OCI-M2 (cell line): ENCODE measurements around the gene CFAP46.
"Not testable (repeated sequence)": the region's sequence is repeated elsewhere in the genome, so short reads cannot be mapped to it uniquely, and the experiment has no call there.

Experiments
- DNase-seq: peaks from one replicate; lab custom pipeline; 2025; ENCODE audit not compliant: unreplicated experiment; lab: John Stamatoyannopoulos, UW

The CFAP46 gene

DNA sequence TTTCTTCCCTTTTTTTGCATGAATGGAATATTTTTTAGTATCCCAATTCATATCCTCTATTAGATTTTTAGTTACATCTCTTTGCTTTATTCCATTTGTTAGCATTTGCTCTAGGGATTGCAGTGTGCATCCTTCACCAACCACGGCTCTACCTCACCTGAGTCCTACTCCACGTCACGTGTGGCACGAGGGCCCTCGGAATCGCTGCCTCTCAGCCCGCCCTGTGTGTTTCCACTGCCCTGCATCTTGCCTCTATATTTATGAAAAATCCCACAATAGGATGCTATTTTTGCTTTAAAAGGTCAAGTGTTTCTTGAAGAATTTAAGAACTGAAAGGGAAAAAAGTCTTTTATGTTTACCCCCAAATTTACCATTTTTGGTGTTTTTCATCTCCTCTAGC lies 41.0 kb downstream of the CFAP46 start:
- no peak for DNase-seq

DNA sequence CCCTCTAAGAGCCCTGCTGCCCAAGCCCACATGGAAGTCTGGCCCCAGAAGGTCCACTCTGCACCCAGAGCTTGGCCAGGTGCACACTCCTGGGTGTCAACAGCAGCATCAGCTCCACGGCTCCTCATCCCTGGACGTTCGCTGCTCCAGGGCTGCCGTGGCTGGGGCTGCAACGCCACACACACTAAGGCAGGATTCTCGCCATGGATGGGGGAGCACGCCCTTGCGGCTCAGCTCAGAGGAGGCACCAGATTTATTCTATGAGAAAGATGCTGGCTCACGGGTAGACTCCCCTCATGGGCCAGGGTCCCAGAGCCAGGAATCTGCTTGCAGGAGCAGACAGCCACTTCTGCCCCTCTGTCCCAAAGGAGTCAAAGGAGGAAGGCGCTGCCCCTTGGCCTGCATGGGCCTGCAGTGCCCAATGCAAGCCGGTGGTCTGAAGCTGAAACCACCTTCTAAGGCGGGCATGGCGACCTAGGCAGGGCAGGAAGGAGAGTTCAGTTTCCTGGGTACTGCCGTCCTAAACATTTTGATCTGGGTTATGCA lies 42.1 kb downstream of the CFAP46 start:
- no peak for DNase-seq

DNA sequence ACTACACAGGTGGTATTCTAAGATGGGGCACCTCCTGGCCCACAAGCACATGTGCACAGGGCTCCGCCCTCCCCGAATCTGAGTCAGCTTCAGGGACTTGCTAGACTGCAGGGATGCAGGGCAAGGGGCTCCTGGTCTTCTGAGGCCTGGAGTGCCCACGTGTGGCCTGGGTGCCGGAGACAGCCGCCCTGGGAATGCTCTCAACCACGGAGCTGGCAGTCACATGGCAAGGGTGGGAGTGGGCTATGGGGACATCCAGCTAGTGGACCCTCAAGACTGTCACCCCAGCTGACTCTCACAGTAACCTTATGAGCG lies 42.7 kb downstream of the CFAP46 start:
- DNase-seq = no peak

DNA sequence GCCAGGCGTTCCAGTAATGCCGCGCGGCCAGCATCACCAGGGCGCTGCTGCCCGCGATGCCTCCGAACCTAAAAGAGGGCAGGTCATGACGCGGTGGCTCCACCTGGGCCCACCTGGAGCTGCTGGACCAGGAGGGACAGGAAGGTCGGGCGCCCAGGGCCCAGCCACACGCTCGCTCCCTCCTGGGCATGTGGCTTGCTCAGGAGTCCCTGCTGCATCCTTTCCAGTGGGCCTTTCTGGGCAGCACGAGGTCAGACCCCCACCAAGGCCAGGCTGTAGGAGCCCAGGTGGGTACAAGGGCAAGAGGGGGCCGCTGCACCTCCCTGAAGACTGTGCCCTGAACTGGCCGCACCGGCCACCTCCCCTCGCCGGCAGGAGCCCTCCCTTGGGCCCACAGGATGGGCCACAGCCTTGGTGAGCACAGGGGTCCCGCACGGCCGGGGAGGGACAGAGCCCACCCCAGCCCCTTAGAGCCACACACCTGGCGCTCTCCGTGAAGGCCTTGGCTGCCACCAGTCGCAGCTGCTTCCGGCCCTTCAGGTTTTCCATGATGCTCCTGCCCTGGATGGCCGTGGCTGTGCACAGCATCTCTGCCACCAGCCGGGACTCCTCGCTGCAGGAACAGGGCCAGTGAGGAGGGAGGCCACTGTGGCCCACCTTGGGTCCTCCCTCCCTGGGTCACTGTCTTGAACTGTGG lies 43.2 kb downstream of the CFAP46 start:
- DNase-seq = no peak

DNA sequence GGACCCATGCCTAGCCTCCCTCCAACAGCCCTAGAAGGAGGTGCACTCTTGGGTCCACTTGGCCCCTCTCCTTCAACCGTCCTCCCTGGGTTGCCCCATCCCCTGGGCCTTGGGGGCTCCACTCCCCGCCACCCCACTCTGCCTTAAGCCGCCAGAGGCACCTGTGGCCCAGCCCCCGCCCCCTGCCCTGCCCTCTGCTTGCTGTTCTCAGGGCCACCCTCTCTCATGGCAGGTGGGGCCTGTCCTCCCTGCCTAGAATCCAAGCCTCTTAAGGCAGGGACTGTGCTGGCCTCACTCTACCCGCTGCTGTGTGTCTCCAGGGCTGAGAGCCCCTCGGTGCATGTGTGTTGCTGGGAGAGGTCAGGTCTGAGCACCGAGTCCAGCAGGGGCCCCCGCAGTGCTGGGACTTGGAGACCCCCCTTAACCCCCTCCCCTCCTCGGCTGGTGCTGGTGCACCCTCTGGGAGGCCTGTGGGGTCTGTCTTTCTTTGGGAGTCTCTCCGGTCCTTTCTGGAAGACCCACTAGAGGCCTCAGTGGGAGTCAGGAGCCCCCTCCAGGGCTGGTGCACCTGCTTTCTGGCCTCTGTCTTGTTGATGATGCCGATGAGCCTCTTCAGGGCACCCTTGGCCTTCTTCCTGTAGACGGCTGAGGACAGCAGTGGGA lies 43.8 kb downstream of the CFAP46 start:
- no peak for DNase-seq

DNA sequence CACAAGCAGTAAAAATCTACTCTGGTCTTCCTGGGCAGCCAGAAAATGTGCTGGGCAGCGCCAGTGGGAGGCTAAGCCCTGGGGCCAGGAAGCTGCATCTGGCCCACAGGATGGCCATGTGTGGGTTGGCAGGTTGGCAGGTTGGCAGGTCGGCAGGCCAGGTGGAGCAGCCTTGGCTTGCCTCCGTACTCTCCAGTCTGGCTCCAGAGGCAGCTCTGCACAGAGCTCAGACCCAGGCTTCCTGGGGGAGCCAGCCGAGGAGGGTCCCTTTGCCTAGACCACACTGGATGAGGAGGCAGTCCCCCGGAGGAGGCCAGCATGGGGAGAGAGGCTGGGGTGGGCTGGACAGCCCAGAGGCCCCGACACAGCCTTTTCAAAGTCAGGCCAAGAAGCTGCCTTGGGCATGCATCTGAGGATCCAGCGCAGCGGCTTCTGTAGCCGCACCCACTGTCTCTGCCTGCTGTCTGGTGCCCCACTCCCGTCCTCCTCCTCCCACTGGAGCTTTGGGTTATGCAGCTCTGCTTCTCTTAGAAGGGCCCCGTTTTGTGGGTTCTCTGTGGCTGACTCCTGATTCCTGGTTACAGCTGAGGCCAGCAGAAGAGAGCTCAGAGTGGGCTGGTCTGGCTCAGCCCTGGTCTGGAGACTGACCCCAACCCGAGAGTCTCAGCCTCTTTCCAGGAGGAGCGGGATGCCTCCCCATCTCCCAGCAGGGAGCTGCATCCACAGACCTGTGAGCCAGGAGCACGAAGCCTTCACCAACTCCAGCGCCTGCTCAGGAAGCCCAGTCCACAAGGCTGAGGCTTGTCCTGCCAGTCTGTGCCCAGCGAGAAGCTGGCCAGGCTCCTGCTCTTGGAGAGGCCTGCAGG lies 44.6 kb downstream of the CFAP46 start:
- DNase-seq = no peak

DNA sequence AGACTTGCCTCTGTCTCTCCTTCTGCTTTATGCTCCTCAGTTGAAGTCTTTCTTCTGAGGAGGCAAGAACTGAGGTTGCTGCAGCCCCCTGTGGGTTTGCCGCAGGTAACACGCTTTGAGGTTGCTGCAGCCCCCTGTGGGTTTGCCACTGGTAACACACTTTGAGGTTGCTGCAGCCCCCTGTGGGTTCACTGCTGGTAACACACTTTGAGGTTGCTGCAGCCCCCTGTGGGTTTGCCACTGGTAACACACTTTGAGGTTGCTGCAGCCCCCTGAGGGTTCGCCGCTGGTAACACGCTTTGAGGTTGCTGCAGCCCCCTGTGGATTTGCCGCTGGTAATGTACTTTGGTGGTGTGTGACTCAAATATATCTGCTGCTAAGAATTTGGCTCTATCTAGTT lies 48.6 kb downstream of the CFAP46 start:
- not testable (repeated sequence) for DNase-seq

DNA sequence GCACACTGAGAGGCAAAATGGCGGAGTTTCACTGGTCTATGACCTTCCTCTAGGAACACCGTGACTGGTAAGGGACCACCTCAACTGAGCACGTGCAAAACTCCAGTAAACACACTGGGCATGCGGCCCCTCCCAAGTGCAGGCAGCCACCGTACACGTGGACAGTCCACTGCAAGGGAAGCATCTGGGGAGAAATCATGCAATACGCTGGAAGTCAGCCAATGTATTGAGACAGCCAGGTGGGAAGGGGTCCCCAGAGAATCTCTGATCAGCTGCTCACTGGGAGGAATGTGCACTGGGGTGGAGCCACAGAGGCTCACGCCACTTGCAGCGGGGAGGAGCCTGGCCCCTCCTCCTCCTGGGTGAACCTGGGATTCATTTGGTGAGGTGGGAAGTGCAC lies 49.3 kb downstream of the CFAP46 start:
- no peak for DNase-seq

DNA sequence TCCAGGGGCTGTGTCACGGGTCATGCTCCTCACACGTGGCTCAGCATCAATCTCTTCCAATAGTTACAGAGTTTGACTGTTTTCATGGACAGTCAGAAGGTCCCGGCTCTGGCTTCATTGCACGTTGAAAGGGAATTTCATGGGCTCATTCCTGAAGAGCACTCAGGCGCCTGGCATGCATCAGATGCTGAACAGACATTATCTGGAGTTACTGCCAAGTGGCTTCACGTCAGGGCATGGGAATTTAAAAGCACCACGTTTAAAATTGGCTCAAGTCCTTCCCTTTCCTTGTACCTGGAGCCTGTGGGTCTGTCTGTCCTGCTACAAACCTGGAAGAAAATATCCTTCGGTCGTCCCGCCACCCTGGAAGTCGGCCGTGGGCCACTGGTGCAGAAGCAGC lies 50.4 kb downstream of the CFAP46 start:
- no peak for DNase-seq

DNA sequence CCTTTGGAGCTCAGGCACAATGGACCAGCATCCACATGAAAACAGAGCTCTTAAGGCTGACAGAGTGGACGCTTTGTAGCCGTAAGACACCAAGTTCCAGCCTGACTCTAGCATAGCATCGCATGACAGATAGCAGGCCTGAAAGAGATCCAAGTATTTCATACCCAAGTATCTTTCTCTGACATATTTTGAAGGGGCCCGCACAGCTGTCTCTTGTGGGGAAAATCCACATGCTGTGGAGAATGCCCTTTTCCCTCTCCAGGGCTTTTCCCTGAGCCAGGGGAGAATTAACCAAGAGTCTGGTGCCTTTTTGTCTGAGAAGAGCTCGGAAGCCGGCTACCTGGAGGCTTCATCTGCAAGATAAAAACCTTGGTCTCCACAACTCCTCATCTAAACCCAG lies 51.0 kb downstream of the CFAP46 start:
- no peak for DNase-seq

DNA sequence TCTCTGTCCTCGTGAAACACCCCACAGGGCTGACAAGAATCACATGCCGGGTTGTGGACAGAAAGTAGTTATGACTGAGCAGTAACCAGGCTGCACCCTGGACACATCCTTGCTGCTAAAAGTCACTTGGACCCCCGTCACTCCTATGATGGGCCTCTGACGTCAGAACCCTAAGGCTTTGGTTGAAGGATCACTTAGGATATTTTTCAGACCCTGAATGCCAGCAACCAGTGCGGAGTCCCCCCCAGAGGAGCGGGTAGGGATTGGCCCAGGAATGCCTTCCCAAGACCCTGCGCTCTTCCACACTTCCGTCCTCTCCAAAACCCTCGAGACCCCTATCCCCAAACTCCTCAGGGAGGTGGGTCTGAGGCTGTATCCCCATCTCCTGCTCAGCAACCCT lies 52.1 kb downstream of the CFAP46 start:
- no peak for DNase-seq

DNA sequence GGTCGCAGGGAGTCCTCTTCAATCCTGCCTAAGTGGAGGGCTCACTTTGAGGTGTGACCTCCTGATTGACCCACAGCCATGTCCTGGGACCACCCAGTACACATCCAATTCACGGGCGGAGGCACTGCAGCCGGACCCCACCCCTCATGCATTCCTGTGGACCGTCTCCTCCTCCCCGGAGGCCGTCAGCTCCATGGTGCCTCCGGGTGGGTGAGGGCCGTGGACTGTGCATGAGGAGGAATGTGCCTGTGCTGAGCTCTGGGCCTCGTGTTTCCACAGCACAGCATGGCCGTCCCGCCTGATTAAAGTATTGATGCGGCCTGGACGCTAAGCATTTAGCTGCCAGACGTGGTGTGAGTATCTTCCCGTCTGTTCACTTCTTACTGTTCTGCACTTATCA lies 52.8 kb downstream of the CFAP46 start:
- DNase-seq = no peak

DNA sequence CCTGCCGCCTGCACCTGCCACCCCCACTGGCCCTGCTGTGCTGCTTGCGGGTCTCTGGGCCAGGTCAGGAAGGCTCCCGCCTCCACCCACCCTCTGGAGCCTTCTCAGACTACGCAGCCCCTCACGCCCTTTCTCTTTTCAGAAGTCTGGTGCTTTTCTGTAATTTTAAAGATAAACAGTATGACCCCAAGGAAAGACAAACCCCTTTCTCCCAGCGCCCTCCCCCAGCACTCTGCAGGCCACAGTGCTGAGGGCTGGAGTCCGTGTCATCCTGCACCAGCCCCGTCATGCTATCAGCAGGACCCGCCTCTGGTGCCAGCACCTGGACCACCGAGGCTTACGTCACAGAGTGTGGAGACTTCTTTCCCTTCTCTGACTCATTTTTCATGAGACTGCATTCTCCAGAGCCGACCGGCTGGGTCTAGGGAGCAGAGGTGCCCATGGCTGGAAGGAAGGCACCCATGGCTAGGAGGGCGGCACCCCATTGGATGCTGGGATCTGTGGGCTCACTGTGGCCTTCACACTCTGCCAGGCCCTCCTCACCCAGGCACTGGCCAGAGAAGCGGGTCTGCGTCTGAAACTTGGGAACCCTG lies 53.4 kb downstream of the CFAP46 start:
- DNase-seq = no peak

DNA sequence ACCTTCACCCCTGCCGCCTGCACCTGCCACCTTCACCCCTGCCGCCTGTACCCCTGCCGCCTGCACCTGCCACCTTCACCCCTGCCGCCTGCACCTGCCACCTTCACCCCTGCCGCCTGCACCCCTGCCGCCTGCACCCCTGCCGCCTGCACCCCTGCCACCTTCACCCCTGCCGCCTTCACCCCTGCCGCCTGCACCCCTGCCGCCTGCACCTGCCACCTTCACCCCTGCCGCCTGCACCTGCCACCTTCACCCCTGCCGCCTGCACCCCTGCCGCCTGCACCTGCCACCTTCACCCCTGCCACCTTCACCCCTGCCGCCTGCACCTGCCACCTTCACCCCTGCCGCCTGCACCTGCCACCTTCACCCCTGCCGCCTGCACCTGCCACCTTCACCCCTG lies 53.9 kb downstream of the CFAP46 start:
- not testable (repeated sequence) for DNase-seq

DNA sequence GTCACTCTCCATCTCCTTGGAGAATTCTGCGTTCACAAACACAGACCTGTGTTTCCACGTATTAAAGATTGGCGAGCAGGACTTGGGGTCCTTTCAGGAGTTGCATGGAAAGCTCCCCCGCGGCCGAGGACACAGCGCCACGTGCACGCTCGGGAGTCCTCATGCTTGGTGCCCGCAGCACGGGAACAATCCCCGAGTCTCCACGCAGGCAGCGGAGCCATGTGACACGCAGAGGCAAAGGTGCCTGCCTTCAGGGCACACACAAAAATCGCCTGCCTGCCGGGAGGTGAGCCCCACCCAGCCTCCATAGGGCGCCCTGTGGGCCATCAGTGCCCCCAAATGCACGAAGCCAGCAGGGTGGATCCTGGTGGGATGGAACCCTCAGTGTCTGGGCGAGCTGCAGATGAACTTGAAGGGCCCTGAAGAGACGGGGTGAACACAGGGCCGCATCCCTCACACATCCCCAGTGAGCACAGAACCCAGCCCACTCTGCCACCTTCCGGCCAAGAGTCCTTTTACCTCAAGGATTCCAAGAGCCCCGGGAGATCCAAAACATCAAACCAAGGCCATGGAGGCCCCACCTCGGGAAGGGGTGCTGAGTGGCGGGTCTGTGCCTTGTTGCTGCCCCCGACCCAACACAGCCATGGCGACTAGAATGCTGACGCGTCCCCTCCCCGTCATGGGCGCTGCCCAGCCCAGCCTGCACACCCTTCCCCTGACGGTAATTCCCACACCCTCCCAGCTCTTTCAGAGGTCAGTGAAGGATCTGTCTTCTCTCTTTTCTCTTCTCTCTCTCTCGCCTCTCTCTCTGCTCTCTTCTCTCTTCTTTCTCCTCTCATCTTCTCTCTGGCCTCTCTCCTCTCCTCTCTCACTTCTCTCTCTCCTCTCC lies 55.9 kb downstream of the CFAP46 start:
- no peak for DNase-seq

DNA sequence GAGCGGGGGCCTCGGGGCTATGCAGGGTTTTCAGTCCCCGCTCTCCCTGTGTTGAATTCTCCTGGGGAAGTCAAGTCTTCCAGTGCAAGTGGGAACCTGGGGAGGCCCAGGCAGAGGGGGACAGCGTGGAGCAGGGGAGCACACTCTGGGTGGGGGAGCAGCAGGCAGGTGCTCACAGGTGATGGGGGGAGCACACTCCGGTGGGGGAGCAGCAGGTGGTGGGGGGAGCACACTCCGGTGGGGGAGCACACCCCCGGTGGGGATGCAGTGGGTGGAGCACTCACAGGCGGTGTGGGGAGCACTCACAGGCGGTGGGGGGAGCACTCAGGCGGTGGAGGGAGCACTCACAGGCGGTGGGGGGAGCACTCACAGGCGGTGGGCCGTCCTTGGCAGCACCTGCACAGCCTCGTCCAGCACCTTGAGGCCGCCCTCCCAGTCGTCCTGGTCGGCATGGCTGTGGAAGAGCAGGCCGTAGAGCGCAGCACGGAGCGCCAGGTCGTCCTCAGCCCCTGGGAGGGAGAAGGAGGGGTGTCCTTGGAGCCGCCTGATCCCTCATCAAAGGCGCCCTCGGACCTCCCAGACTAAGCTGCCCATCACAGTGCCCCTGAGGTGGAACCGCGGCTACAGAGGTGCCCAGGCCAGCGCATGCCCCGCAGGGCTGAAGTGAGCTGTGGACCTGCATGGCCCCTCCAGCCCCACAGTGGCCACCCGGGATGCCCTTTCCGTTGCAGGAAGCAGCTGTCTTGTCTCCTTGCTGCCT lies 56.7 kb downstream of the CFAP46 start:
- no peak for DNase-seq

DNA sequence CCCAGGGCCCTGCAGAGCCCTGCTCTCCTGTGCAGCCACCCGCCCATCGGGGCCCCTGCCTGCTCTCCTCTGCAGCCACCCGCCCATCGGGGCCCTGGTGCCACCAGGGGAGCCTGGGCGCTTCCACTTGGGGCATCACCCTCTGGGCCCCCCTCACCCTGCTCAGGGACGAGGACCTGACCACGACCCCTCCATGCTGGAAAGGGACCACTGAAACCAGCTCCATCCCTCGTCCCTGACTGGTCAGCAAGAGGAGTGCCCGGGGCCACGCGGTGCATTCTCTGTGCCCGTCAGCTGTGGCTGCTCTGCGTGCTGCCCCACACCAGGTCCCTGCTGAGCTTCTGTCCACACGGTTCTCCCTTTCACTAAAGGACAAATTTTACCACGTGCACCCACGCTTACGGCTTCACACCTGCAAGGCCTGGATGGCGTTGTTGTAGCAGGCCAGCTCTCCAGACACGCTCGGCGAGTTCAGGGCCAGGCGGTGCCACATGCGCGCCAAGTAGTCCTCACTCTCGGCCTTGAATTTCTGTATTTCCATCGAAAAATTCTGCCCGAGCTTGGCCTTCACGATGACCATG lies 57.6 kb downstream of the CFAP46 start:
- no peak for DNase-seq

DNA sequence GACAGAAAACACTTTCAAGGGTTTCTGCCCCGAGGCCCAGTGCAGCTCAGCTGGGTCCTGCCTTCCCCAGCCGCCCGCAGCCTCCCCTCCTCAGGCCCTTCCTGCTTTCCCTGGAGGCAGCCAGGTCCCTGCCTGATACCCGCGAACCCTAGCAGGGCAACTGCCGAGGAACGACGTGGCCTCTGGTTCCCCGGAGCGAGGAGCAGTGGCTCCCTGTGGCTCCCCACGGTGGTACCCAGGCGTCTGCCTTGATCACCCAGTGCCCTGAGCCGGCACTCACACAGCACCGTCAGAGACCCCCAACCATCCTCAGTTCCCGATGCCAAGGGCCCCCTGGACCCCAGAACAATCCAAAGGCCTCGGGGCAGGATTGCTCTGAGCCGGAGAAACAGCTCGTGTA lies 58.3 kb downstream of the CFAP46 start:
- DNase-seq = no peak

DNA sequence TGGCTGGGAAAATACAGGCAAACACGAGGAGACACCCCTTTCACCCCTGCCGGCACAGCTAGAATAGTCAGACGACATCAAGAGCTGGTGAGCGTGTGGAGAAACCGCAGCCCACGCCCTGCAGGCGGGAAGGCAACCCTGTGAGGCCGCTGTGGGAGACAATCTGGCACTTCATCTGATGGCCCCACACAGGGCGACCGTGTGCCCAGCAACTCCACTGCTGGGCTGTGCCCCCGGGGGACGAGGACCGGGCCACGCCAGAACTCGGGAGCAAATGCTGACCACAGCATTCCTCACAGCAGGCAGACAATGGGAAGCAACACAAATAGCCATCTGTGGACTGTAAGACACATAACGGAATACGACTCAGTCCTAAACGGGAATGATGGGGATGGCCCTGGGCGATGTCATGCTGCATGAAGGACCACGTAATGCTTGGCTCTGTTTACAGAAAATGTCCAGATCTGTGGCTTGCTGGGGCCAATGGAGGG lies 58.9 kb downstream of the CFAP46 start:
- no peak for DNase-seq
